Measurements from ENCODE around the gene LRRC73.

DNA sequence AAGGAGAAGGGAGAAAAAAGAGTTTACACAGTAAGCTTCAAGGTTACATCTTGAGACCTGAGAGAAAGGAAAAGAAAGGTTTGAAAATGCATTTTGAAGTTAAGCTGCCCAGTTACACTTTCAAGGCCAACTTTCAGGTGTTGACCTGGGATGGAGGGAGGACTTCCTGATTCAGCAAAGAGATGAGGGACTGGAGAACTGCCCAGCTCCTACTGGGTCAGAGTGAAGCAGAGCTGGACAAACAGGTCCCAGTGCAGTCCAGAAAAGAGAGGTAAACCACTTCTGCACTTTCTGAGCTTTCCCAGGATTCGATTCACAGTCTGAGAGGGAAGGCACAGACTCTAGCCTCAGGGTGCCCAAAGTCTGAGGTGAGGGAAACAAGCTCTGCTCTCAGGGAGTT lies 38.7 kb downstream of the LRRC73 start:
- TF ChIP-seq, protein P1, sequence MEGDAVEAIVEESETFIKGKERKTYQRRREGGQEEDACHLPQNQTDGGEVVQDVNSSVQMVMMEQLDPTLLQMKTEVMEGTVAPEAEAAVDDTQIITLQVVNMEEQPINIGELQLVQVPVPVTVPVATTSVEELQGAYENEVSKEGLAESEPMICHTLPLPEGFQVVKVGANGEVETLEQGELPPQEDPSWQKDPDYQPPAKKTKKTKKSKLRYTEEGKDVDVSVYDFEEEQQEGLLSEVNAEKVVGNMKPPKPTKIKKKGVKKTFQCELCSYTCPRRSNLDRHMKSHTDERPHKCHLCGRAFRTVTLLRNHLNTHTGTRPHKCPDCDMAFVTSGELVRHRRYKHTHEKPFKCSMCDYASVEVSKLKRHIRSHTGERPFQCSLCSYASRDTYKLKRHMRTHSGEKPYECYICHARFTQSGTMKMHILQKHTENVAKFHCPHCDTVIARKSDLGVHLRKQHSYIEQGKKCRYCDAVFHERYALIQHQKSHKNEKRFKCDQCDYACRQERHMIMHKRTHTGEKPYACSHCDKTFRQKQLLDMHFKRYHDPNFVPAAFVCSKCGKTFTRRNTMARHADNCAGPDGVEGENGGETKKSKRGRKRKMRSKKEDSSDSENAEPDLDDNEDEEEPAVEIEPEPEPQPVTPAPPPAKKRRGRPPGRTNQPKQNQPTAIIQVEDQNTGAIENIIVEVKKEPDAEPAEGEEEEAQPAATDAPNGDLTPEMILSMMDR (IDR thresholded peaks at IDR 0.05; ENCODE audit: low read depth, low read length) = no peak
- TF ChIP-seq POLR2A (IDR thresholded peaks at IDR 0.05; ENCODE audit: extremely low read depth, insufficient read length) = no peak
- TF ChIP-seq, protein P2, sequence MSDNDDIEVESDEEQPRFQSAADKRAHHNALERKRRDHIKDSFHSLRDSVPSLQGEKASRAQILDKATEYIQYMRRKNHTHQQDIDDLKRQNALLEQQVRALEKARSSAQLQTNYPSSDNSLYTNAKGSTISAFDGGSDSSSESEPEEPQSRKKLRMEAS (IDR thresholded peaks at IDR 0.05; ENCODE audit: low read depth, low read length) = no peak
